OCI-LY1 (cell line): ENCODE results near the gene SV2B.

Experiments used
- H2AFZ ChIP-seq: fragments of 200-600 bp; sonication (generic), shearing (Covaris generic); 2 replicates; pipeline ENCODE4 v1.6.0; 2014; ENCODE audit warnings: antibody characterized with exemption, mild to moderate bottlenecking, low read length
- H3F3A ChIP-seq: fragments of 200-600 bp; sonication (generic), shearing (Covaris generic); 2 replicates; pipeline ENCODE4 v1.6.0; 2014; ENCODE audit warnings: mild to moderate bottlenecking, antibody characterized with exemption, low read length, moderate library complexity; ENCODE audit not compliant: insufficient read depth
- H3K27ac ChIP-seq: fragments of 200-600 bp; sonication (generic); 2 replicates; pipeline ENCODE4 v1.5.1; 2014; ENCODE audit warnings: low read length, mixed run types, mild to moderate bottlenecking, low read depth; ENCODE audit not compliant: poor library complexity, severe bottlenecking
- H3K27me3 ChIP-seq: fragments of 200-600 bp; sonication (generic); 2 replicates; pipeline ENCODE4 v1.6.0; 2014; ENCODE audit warnings: antibody characterized with exemption, mild to moderate bottlenecking, low read length, moderate library complexity; ENCODE audit not compliant: insufficient read depth
- H3K36me3 ChIP-seq: fragments of 200-600 bp; sonication (generic); 2 replicates; pipeline ENCODE4 v1.6.1; 2014; ENCODE audit warnings: mild to moderate bottlenecking, antibody characterized with exemption, low read length, moderate library complexity, mixed read lengths; ENCODE audit not compliant: insufficient read depth
- H3K4me1 ChIP-seq: fragments of 200-600 bp; sonication (generic); 2 replicates; pipeline ENCODE4 v1.5.1; 2014; ENCODE audit warnings: mild to moderate bottlenecking, low read length, moderate library complexity; ENCODE audit not compliant: insufficient read depth, severe bottlenecking
- H3K4me2 ChIP-seq: fragments of 200-600 bp; sonication (generic), shearing (Covaris generic); 2 replicates; pipeline ENCODE4 v1.6.1; 2014; ENCODE audit warnings: low read length
- H3K4me3 ChIP-seq: fragments of 200-600 bp; sonication (generic); 2 replicates; pipeline ENCODE4 v1.5.1; 2014; ENCODE audit warnings: low read length, low read depth, mild to moderate bottlenecking, mixed read lengths; ENCODE audit not compliant: poor library complexity, severe bottlenecking
- H3K79me2 ChIP-seq: fragments of 200-600 bp; shearing (Covaris generic); 2 replicates; pipeline ENCODE4 v1.6.1; 2016; ENCODE audit warnings: mixed run types, low read length, mixed read lengths; ENCODE audit not compliant: insufficient read depth
- H3K9ac ChIP-seq: fragments of 200-600 bp; sonication (generic), shearing (Covaris generic); 2 replicates; pipeline ENCODE4 v1.6.1; 2014; ENCODE audit warnings: mild to moderate bottlenecking, low read length, mixed read lengths
- H3K9me2 ChIP-seq: fragments of 200-600 bp; sonication (generic), shearing (Covaris generic); 2 replicates; pipeline ENCODE4 v1.6.1; 2014; ENCODE audit warnings: low read depth, mild to moderate bottlenecking, low read length, mixed read lengths
- H3K9me3 ChIP-seq: fragments of 200-600 bp; shearing (Covaris generic); 2 replicates; pipeline ENCODE4 v1.6.1; 2014; ENCODE audit warnings: low read length, mixed read lengths
- H4K20me1 ChIP-seq: fragments of 200-600 bp; sonication (generic), shearing (Covaris generic); 2 replicates; pipeline ENCODE4 v1.6.0; 2016; ENCODE audit warnings: mild to moderate bottlenecking, low read length; ENCODE audit not compliant: insufficient read depth
- CTCF ChIP-seq: fragments of 200-600 bp; sonication (generic), shearing (Covaris generic); IDR thresholded peaks from 2 replicates; pipeline ENCODE4 v1.5.1; 2017; ENCODE audit warnings: mild to moderate bottlenecking, antibody characterized with exemption, low read length, moderate library complexity, mixed read lengths
- EZH2 ChIP-seq: fragments of 200-600 bp; sonication (generic), shearing (Covaris generic); IDR thresholded peaks from 2 replicates; pipeline ENCODE4 v1.8.0; 2017; ENCODE audit warnings: borderline replicate concordance, mixed run types, mild to moderate bottlenecking, antibody characterized with exemption, low read length, moderate library complexity, mixed read lengths

Gene SV2B

GRCh38 chr15:91318516-91318915, 218.5 kb downstream of the SV2B start:
- no peaks in the 10 kb centered on the region for H3K9me2 ChIP-seq
- H3K9me3 ChIP-seq, result no peaks in the 10 kb centered on the region
- no peak overlapping the region for H2AFZ ChIP-seq
- no peak overlapping the region for H3K27ac ChIP-seq
- no peaks in the 10 kb centered on the region for H3F3A ChIP-seq
- H3K4me2 ChIP-seq, result no peak overlapping the region
- H3K4me3 ChIP-seq, result no peak overlapping the region
- no peak overlapping the region for H3K9ac ChIP-seq
- no peaks in the 10 kb centered on the region for H3K79me2 ChIP-seq
- H3K4me1 ChIP-seq, result no peaks in the 10 kb centered on the region
- no peaks in the 10 kb centered on the region for H4K20me1 ChIP-seq
- H3K36me3 ChIP-seq, result no peaks in the 10 kb centered on the region
- no peak for TF ChIP-seq EZH2
- no peak for TF ChIP-seq CTCF
- no peaks in the 10 kb centered on the region for H3K27me3 ChIP-seq

DNA sequence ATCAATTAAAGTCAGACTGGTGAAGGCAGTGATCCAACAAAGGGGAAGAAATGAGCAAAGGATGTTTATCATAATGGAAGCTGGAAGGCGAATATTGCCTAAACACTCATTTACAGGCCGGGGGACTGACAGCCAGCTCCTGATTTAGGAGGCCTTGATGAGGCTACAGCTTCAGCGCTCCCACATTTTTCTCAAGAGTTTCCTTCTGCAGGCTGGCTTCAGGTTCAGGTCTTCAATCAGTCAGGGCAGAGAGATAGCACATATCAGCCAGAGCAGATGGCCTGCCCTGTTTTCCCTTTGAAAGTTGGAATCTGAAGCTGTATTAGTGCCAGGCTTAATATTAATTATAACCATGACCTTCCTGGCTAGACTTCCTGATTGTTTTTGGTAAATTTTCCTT, 218.9 kb downstream of the SV2B start:
- Histone ChIP-seq H3K27me3 (no peaks in the 10 kb centered on the region), H2AFZ (no peak overlapping the region), H3K27ac (no peak overlapping the region), H4K20me1 (no peaks in the 10 kb centered on the region), H3K36me3 (no peaks in the 10 kb centered on the region), H3F3A (no peaks in the 10 kb centered on the region), H3K4me2 (no peak overlapping the region), H3K9me3 (no peaks in the 10 kb centered on the region), H3K9me2 (no peaks in the 10 kb centered on the region), H3K9ac (no peak overlapping the region), H3K79me2 (no peaks in the 10 kb centered on the region), H3K4me3 (no peak overlapping the region), H3K4me1 (no peaks in the 10 kb centered on the region)
- no peak for TF ChIP-seq EZH2
- TF ChIP-seq CTCF, result no peak

- no peaks in the 10 kb centered on the region for H3K36me3 ChIP-seq
Measured at GRCh38 chr15:91319371-91320059, 219.5 kb downstream of the SV2B start.

More at GRCh38 chr15:91319371-91320059, 219.5 kb downstream of the SV2B start:
- no peak overlapping the region for H3K4me3 ChIP-seq
- H3F3A ChIP-seq, result no peaks in the 10 kb centered on the region
- no peaks in the 10 kb centered on the region for H3K4me1 ChIP-seq
- H3K9me2 ChIP-seq, result no peaks in the 10 kb centered on the region
- H3K79me2 ChIP-seq, result no peaks in the 10 kb centered on the region
- H4K20me1 ChIP-seq, result no peaks in the 10 kb centered on the region
- no peak overlapping the region for H3K9ac ChIP-seq
- H3K27ac ChIP-seq, result no peak overlapping the region
- TF ChIP-seq EZH2 (no peak), CTCF (no peak)
- no peak overlapping the region for H3K4me2 ChIP-seq
- no peaks in the 10 kb centered on the region for H3K9me3 ChIP-seq
- no peak overlapping the region for H2AFZ ChIP-seq
- no peaks in the 10 kb centered on the region for H3K27me3 ChIP-seq
